GM12891 (cell line): ENCODE measurements around the gene ATP6V1B1.

Experiments used
- PAX5 ChIP-seq: IDR thresholded peaks from 2 replicates; pipeline ENCODE4 v1.6.1; 2011; ENCODE audit warnings: low read length, moderate library complexity, mild to moderate bottlenecking; ENCODE audit not compliant: insufficient read depth, severe bottlenecking
- POLR2A ChIP-seq: IDR thresholded peaks from 2 replicates; pipeline ENCODE4 v1.6.1; 2011; ENCODE audit warnings: low read depth, low read length, control low read depth
- POLR2AphosphoS5 ChIP-seq: IDR thresholded peaks from 2 replicates; pipeline ENCODE4 v1.6.1; 2011; ENCODE audit warnings: low read depth, low read length, control low read depth
- POU2F2 ChIP-seq: IDR thresholded peaks from 2 replicates; pipeline ENCODE4 v1.6.1; 2011; ENCODE audit warnings: low read depth, mild to moderate bottlenecking, control low read depth, low read length, moderate library complexity
- SPI1 ChIP-seq: IDR thresholded peaks from 2 replicates; pipeline ENCODE4 v1.6.1; 2011; ENCODE audit warnings: low read depth, low read length, control low read depth
- TAF1 ChIP-seq: IDR thresholded peaks from 2 replicates; pipeline ENCODE4 v1.6.1; 2011; ENCODE audit warnings: low read depth, low read length, control low read depth

- no peak for TF ChIP-seq POLR2A
- no peak for TF ChIP-seq POLR2AphosphoS5
- TF ChIP-seq TAF1: no peak
- no peak for TF ChIP-seq POU2F2
- TF ChIP-seq PAX5: no peak
- TF ChIP-seq SPI1: no peak
These were observed 2.3 kb downstream of the ATP6V1B1 start for GRCh38 chr2:70937866-70938585.
